ENCODE results near the gene COL23A1. TPM values are rescaled to one million over a fixed set of nuclear protein-coding genes. Genes with fewer than 3 reads are reported as not detected.
"Not testable (repeated sequence)": the region's sequence is repeated elsewhere in the genome, so short reads cannot be mapped to it uniquely, and the experiment has no call there.

Gene COL23A1
- total RNA-seq, 1 donor from 2014 or later: 0.86 TPM

DNA sequence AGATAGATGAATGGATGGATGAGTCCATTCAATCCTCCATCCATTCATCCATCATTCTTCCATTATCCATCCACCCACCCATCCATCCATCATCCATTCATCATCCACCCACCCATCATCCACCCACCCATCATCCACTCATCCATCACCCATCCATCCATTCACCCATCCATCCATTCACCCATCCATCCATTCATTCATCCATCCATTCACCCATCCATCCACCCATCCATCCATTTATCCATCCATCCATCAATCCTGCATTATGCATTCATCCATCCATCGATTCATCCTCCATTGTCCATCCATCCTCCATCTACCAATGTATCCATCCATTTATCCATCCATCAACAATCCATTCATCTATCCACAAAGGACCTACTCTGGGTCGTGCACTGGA lies 344.8 kb downstream of the COL23A1 start:
- DNase-seq (ENCODE audit: low spot score): no peak

DNA sequence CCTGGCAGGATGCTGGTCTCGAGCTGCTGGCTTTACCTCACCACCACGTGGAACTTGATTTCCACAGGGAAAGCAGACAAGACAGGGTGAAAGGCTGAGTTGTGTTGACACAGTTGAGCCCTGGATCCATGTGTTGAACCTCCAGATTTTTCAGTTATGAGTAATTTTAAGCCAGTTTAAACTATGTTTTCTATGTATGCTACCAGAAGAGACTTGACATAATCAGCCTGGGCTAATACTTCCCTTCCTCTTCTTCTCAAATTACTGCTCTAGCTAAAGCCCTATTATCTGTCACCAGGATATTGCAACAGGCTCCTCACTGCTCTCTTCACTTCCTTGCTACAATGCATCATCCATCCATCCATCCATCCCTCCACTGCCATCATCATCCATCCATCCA lies 345.6 kb downstream of the COL23A1 start:
- no peak for DNase-seq (ENCODE audit: low spot score)

DNA sequence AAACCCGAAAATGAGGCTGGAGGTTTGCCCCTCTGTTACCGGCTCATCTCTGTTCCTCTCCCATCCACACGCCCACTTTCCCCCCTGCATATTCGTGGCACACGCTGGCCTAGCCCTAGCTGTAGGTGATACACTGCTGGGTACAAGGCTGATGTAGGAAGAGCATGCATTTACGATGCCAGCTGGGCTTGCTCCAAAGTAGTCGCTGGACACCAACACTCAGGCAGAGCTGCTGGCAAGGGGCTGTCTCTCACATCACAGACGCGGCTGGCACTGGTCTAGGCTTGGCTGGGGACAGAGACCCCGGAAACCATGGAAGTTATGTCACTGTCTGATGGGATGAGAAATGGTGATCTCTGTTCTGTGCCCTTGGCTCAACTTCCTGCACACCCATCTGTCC lies 347.8 kb downstream of the COL23A1 start:
- no peak for DNase-seq (ENCODE audit: low spot score)

DNA sequence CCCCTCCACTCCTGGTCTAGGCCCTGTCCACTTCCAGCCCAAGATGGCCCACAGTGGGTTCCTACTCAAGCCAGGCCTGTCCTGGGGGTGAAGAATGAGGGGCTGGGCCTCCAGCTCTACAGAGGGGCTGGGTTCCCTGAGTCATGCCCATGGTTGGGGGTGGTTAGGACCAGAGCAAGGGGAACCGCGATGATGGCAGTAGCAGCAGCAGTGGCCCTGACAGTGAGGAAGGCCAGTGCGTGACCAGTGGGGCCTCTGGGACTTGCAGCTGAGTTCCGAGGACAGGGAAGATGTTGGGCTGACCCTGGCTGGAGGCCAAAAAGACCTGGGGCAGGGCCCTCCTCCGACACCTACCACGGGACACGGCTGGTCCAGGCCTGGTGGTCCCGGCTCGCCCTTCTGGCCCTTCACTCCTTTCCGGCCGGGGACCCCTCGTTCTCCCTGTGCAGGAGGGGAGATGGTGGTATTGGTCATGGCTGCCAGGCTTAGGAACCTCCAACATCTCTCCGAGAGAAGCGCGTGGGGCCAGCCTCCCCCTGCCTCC lies 348.4 kb downstream of the COL23A1 start:
- no peak for DNase-seq (ENCODE audit: low spot score)

DNA sequence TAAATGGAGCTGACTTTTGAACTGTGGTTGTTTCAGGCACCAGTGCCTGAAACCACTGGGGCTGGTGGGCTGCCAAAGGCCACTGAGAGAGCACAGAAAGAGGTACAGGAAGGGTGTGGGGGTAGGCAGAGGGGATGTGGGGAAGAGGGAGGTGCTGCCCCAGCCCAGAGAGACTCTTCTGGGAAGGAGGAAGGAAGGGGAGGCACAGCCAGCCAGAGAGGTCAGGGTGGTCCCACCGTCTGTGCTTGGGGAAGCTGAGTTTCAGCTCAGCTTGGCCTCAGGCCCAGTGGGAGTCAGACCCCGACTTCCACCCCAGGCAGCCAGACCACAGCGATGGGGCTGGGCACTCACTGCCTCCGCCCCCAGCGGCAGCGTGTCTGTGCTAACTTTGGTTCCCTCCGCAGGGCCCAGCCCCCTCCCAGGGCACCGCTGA lies 348.9 kb downstream of the COL23A1 start:
- no peak for DNase-seq (ENCODE audit: low spot score)

DNA sequence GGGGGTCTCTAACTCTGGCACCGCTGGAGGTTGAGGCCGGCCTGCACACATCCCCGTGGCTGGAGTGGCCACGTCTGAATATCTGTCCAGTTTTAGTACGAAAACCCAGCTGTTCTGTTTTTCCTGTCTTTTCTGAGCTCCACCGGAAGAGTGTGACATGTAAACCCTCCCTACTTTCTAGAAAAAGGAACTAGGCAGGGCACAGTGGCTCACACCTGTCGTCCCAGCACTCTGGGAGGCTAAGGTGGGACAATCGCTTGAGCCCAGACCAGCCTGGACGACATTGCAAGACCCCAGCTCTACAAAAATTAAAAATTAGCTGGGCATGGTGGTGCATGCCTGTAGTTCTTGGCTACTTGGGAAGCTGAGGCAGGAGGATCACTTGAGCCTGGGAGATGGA lies 349.4 kb downstream of the COL23A1 start:
- DNase-seq (ENCODE audit: low spot score): no peak

DNA sequence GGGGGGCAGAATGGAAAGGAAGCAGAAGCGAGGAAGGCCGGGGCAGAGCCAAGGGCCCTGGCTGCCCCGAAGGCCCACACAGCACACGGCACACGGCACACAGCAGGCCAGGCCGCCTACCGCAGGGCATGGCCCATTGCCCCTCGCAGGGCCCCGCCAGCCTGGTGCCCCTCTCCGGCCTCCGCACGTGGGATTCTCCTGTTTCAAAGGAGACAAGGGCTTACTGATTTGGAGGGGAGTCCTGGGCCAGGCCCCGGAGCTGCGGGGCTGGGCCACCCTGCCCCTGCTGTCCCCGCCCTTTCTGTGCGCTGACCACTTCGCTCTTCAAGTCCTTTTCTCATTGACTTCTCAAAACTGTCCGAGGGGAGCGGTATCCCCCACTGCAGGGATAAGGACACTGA lies 349.9 kb downstream of the COL23A1 start:
- DNase-seq (ENCODE audit: low spot score): no peak

DNA sequence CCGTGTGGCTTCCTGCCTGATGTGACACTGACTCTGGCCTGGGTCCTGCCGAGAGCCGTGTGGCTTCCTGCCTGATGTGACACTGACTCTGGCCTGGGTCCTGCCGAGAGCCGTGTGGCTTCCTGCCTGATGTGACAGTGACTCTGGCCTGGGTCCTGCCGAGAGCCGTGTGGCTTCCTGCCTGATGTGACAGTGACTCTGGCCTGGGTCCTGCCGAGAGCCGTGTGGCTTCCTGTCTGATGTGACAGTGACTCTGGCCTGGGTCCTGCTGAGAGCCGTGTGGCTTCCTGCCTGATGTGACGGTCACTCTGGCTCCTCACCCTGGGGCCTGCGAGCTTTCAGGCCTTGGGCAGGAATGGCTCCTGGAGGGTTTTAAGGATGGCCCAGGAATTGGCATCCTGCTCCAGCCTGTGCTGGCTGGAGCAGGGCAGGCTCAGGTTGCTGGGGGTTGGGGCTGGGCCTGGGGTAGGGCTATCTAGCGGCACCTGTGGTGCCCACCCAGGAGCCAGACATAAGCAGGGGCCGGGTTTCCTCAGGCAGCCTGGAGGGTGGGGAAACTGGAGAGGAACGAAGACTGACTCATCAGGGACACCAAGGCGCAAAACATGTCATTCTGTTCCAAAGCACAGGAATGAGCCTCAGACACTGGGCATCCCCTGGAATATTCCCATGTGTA lies 350.4 kb downstream of the COL23A1 start:
- DNase-seq (ENCODE audit: low spot score): not testable (repeated sequence)

DNA sequence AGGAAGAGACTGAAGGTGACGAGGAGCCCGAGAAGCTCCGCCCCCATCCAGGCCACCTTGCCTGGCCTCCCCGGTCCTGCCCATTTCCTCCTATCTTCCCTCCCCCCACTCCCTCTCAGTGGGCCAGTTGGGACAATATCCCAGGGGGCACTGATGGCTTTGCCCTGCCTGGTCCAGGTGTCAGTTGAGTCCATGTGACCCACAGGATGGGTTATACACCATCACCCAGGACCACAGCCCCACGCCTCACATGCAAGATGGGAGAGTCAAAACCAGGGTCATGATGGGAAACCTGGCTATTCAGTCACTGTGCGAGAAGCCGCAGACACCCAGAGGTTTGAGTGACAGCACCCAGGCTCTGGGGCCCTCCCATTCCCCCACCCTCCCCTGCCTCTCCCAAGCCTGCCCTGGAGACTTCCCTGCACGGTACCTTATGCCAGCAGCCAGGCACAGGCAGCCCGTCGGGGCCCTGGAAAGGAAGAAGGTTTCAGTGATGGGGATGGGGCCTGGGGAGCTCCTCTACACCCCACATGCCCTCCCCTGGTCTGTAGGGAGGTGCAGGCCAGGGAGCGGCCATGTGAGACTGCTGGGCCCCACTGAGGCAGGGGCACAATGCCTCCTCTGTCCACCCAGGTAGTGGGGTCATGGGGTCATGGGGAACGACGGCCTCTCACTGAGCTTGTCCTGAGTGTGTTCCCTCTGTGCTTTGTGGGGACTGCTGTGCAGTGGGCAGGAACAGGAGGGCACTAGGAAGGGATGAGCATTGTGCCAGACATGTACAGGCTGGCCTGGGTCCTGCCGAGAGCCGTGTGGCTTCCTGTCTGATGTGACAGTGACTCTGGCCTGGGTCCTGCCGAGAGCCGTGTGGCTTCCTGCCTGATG lies 351.2 kb downstream of the COL23A1 start:
- no peak for DNase-seq (ENCODE audit: low spot score)

DNA sequence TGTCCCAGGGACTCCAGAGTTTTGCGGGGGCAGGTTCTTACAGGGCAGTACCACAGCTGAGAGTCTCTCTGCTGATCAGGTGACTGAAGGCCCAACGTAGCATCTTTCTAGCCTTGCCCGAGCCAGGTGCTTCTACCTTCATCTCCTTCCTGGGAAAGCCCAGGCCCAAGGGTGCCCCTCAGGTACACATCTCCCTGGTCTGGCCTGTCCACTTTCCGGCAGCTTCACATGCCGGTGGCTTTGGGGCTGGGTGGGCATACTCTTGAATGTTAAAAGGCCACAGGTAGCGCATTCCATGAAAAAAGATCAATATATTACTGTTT lies 351.9 kb downstream of the COL23A1 start:
- no peak for DNase-seq (ENCODE audit: low spot score)

DNA sequence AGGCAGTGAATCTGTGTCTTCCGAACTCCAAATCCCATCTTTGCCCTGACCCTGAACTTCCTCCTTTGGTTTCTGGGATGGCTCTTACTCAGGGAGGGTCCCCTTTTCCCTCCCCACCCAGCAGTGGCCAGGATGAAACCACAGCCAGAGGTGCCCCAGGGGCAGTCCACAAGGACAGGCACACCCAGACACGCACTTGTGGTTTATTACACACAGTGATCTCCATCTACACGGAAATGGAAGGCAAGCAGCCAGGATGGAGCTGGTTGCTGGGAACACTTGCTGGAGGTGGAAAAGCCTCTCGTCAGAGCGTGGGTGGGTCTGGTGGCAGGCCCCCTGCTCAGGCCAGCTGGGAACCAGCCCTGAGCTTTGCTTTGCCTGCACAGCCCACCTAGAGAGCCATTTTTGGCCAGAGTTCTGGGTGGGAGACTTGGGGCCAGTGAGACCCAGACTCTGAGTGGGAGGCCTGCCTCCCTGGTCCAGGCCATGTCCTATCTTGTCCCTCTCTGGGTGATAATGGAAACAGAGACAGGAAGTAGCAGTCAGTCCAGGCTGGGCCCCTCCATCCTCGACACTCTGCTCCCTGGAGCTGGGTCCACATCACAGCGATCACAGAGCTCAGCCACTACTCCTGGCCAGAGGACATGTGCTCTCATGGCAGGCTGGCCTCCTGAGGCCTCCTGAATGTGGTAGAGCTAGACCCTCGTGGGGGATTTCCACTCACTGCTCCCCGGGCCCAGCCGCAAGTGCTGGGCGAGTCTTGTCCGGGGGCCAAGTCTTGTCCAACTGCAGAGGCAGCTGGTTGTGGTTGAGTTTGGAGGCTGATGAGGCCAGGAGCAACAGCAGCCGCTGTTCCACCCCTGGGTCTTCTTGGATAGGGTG lies 352.5 kb downstream of the COL23A1 start:
- no peak for DNase-seq (ENCODE audit: low spot score)

DNA sequence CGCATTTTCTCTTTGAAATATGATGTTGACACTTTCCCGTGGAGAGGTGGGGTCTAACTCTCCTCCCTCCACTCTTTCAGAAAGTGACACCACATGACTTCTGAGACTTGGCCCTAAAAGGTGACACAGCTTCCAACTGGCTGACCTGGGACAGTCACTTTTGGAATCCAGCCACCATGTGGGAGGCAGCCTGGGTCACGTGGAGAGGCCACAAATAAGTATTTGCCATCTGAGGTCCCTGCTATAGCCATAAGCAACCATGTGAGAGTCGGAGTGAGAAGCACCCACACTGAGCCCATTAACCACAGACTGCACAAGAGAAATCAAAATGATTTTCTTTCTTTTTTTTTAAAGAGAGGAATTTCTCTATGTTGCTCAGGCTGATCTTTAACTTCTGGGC lies 353.5 kb downstream of the COL23A1 start:
- DNase-seq (ENCODE audit: low spot score): peak; percentile 67

DNA sequence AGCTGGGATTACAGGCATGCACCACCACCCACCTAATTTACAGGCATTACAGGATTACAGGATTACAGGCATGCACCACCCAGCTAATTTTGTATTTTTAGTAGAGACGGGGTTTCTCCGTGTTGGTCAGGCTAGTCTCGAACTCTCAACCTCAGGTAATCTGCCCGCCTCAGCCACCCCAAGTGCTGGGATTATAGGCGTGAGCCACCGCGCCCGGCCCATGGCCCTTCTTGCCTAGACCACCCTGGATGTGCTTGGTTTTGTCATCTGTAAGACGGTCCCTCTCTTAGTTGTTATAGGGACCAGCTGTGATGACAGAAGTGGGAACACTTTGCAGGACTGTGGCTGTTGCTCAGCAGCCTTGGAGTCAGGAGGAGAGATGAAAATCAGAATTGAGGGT lies 354.1 kb downstream of the COL23A1 start:
- DNase-seq (ENCODE audit: low spot score): no peak

DNA sequence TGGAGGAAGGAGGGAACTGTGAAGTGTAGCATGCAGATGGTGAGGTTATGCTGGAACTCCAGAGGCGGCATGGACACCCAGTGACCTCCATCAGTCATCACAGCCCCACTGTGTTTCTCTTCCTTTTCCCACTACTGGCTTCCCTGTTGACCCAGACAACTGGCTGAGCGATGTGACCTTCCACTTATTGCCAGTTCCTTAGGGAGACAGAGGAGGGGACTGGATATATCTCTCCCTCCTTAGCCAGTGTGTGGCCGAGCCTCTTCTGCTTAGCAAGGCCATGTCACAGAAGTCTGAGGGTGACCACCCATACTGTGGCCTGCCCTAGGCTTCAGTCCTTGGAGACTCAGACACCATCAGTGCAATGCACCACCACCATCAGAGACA lies 354.6 kb downstream of the COL23A1 start:
- DNase-seq (ENCODE audit: low spot score): no peak

DNA sequence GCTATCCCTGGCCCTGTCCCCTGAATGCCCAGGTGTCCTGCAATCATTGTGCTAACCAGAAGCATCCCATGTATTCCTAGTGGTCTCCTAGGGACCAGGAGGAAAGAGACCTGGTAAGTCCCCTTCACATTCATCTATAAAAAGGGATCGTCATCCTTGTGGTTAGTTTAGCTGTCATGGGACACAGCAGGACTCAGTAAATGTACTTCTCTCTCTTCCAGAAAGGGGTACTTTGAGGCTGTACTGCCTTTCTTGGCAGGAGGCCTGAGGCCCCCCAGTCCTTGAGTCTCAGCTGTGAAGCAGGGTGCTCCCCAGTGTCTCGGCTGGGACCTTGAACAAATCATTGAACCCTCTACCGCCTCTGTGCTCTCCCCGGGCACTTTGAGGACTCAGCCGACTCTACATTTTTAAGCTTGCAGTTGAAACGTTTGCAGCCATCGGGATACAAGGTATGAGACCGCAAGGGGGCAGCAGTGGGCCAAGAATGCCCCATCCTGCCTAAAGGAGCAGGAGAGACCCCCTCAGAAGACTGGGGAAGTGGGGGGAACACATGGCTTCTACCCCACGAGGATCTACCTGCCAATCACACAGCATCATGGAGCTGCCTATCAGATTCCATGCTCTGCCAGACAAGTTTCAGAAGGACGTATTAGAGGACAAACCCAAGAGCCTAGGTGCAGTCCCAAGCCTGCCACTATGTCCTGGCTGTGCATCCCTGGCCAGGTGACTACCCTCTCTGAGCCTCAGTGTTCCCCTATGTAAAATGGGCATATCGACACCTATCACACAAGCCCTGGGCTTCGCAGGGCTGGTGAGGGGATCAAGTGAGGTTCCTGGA lies 355.2 kb downstream of the COL23A1 start:
- DNase-seq (ENCODE audit: low spot score): peak; percentile 78

DNA sequence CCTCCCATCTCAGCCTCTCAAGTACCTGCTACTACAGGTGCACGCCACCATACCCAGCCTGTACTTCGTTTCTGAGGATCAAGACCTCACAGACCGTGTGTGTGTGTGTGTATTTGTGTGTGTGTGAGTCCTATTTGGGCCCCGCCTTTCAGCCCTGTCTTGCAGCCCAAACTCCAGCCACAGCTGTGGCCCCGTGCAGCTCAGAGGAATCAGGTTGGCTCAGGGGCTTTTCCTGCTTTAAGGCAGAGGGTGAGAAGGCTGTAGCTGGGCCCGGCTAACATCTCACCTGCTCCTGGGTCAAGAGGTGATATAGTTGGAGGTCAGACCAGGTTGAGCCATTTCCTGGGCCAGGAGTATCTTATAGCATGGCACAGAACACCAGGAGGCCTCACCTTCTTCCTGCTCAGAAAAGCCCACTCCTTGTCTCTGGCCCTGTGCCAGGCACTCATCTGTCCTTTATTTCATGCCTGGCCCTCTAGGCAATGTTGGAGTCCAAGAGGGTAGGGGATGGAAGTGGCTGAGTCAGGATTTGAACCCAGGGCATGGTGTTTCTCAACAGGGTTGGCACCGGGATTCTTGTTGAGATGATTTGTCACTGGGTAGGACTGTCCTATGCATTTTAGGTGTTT lies 356.0 kb downstream of the COL23A1 start:
- DNase-seq (ENCODE audit: low spot score): no peak

DNA sequence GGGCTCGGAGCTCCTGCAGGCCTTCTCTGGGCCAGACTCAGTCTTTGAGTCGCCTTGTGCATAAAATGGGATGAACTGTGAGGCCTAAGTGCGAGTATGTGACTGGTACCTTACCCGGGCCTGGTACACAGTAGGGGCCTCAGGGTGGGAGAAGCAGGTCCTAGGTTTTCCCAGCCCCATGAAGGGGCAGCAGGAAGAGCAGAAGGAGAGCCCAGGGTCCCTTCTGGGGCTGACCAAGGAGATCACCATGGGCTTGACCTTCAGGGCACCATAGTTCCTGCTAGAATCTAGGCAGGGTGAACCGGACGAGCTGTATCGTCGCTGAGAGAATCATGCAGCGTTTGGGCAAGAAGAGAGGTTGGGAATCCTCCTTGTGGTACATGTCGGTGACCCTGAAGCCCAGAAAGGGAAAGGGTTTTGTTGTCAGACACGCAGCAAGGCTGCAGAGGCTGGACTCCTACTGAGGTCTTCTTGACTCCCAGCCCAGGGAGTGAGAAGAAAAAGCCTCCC lies 357.2 kb downstream of the COL23A1 start:
- no peak for DNase-seq (ENCODE audit: low spot score)

DNA sequence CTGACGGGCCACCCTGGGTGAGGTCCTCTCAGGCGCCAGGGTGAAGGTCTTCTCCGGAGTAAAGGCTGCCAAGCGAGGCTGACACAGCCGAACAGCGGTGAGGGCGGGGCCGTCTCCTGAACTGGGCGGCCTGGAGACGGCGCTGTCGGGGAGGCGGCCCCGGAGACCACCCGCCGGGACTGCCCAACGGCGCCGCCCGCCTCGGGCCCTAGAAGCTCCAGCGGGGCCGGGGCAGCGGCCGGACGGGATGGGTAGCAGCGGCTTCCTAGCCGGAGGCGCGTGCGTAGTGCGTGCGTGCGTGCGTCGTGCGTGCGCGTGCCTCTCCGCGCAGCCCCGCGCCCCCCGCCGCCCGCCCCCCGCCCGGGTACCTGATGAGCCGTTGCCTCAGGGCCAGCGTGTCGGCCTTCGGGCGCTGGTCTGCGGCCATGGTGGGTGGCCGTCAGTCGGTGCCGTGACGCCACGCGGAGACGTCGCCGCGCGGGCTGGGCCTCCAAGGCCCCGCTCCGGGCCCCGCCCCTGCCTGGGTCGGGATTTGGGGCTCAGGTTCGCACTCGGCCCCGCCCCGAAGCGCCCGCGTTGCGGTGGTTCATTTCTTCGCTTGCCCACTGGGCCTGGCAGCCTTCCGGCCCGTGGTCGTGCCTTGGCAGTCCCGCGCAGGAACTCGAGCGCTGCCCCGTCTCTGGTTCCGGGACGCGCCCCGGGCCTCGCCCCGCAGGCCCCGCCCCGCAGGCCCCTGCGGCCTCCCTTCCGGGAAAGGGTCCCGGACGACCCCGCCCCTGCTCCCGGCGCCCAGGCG lies 357.9 kb downstream of the COL23A1 start, which contains the start of gene PHYKPL:
Gene PHYKPL, minus strand, starts transcription at position 679 of the 796 bp plus-strand sequence. Its CDS starts 252 bp downstream, at position 427.
- DNase-seq (ENCODE audit: low spot score): peak; percentile 47

DNA sequence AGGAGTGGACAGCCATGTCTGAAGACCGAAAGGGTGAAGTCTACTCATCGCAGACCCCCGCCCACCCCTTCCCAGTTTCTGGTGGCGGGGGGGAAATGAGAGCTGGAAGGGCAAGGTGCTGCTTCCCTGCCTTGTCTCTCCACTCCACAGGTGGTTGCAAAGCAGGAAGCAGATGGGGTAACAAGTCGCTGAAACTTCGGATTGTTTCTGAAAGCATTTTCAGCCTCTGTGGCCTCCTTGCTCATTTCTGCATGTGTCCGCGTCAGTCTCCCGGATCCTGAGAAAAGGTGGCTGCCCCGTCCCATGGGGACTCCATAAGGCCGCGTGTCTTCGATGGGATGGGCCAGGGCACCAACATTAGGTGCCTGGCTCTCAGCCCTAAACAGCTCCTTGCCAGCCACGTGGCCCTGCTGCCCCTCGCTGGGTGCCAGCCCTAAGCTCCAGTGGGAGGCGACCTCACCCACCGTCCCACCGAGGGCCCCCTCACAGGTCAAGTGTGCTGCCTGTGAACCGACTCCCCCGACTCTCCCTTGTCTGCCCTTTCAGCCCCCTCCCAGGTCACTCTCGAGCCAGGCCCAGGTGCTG lies 358.6 kb downstream of the COL23A1 start:
- no peak for DNase-seq (ENCODE audit: low spot score)

Measured in mucosa of gallbladder (tissue), 1 donor.